Measurements from ENCODE around the gene RNF44. TPM values are rescaled to one million over a fixed set of nuclear protein-coding genes. Genes with fewer than 3 reads are reported as not detected.

RNF44 gene
- total and polyA plus RNA-seq, 2 of the 4 experiments (the other 2 are of a cell fraction) = 0.54 to 12.4 TPM

GRCh38 chr5:176553260-176554085, 16.3 kb upstream of the RNF44 start:
- POLR2A ChIA-PET (ENCODE audit: unreplicated experiment) = interaction anchor here (0.5 kb wide), 1 partner anchor 941 kb away, joined by 3 read pairs; no protein-coding TSS in a partner anchor
- no peak overlapping the region for H3K18ac ChIP-seq (ENCODE audit: low read depth, low read length)
- H3K9me1 ChIP-seq (ENCODE audit: insufficient read depth, low read length) = no peaks in the 10 kb centered on the region
- no peak overlapping the region for H4K5ac ChIP-seq (ENCODE audit: low read depth, low read length)
- H3K9ac ChIP-seq (ENCODE audit: low read depth, low read length) = no peak overlapping the region
- no peaks in the 10 kb centered on the region for H4K20me1 ChIP-seq (ENCODE audit: insufficient read depth, low read length)
- no TSS peak for BruUV-seq (replicated peaks)
- no peak overlapping the region for H2BK15ac ChIP-seq (ENCODE audit: low read depth, low read length)
- no peak overlapping the region for H2AK9ac ChIP-seq (replicated peaks; ENCODE audit: low read depth, low read length, poor library complexity)
- H3K4me1 ChIP-seq (ENCODE audit: control insufficient read depth, insufficient read depth, low read length) = no peaks in the 10 kb centered on the region
- H3K9me3 ChIP-seq (ENCODE audit: control insufficient read depth, insufficient read depth, low read length) = no peaks in the 10 kb centered on the region
- peaks cover 19% of the 10 kb centered on the region; the same call in 1 of the 2 replicates for H3K27me3 ChIP-seq (ENCODE audit: control insufficient read depth, insufficient read depth, low read length)
- dilution Hi-C loops (cut with HindIII; ENCODE audit: low sequenced_read_pairs, unreplicated experiment) (no loop called here), intact Hi-C loops (cut with micrococcal nuclease) (no loop called here), in situ Hi-C loops (cut with MboI; ENCODE audit: low sequenced_read_pairs) (loop anchor here (25.0 kb wide), 1 partner anchor 816 kb away; no protein-coding TSS in a partner anchor)
- H3K79me1 ChIP-seq (ENCODE audit: low read depth in 1 of 2, low read length in 2 of 2) = no peaks in the 10 kb centered on the region
- no peak overlapping the region for H4K8ac ChIP-seq (ENCODE audit: low read depth in 2 of 2, low read length in 2 of 2)
- no peak for DNase-seq
- no peak for TF ChIP-seq RCOR1 (IDR thresholded peaks at IDR 0.05; ENCODE audit: insufficient replicate concordance, low read length)
- TF ChIP-seq RAD21 (IDR thresholded peaks at IDR 0.05; ENCODE audit: low read length) = no peak
- TF ChIP-seq BHLHE40 (IDR thresholded peaks at IDR 0.05; ENCODE audit: low read depth, low read length) = no peak
- TF ChIP-seq RFX5 (IDR thresholded peaks at IDR 0.05; ENCODE audit: low read depth, low read length) = no peak
- no peak for TF ChIP-seq ELK1 (IDR thresholded peaks at IDR 0.05; ENCODE audit: borderline replicate concordance, low read depth, low read length)
- no peak for TF ChIP-seq MAZ (IDR thresholded peaks at IDR 0.05; ENCODE audit: borderline replicate concordance, low read depth, low read length)
- TF ChIP-seq FOS (IDR thresholded peaks at IDR 0.05; ENCODE audit: low read depth, low read length) = no peak
- TF ChIP-seq POLR2A (IDR thresholded peaks at IDR 0.05; ENCODE audit: low read depth, low read length) = no peak
- TF ChIP-seq USF2 (IDR thresholded peaks at IDR 0.05; ENCODE audit: low read depth, low read length) = no peak
- H3K14ac ChIP-seq (replicated peaks; ENCODE audit: low read depth, low read length) = no peak overlapping the region
- H2BK120ac ChIP-seq (ENCODE audit: low read depth, low read length) = no peak overlapping the region
- no peaks in the 10 kb centered on the region for H3K36me3 ChIP-seq (ENCODE audit: control insufficient read depth, insufficient read depth, low read length)
- H3K4ac ChIP-seq (ENCODE audit: low read depth, low read length) = no peak overlapping the region
- WGBS, 2 experiments (ENCODE audit: extremely low coverage in 2 of 2, insufficient read length in 1 of 2) = 60% methylated on average over 13 of the region's 18 CpGs; no CpG with 5 or more reads in 1 of the 2 experiments
- no peak for ATAC-seq (ENCODE audit: low read depth)
- no peak overlapping the region for H3K4me3 ChIP-seq (ENCODE audit: insufficient read depth, low read depth, low read length)
- H3K23ac ChIP-seq (ENCODE audit: low read depth, low read length) = no peak overlapping the region
- no peak overlapping the region for H2BK20ac ChIP-seq (ENCODE audit: low read depth, low read length)
- H2BK5ac ChIP-seq (ENCODE audit: low read depth, low read length, poor library complexity, severe bottlenecking) = no peak overlapping the region
- no peak overlapping the region for H3K56ac ChIP-seq (ENCODE audit: extremely low read depth, insufficient read depth, low read length)
- no peak overlapping the region for H3K27ac ChIP-seq (ENCODE audit: insufficient read depth, low read length)
- CTCF ChIA-PET = no interaction called here
- H2AFZ ChIP-seq (replicated peaks; ENCODE audit: low read length, poor library complexity) = peak overlapping the region; percentile 27
- no peak overlapping the region for H3K4me2 ChIP-seq (ENCODE audit: low read depth, low read length)
- H2AK5ac ChIP-seq (ENCODE audit: low read depth, low read length) = no peak overlapping the region
- H4K91ac ChIP-seq (ENCODE audit: insufficient read depth, low read depth, low read length) = no peak overlapping the region

Measured in IMR-90 (cell line).